HCT116 (cell line): ENCODE data around the gene RPTOR. TPM values are rescaled to one million over a fixed set of nuclear protein-coding genes. Genes with fewer than 3 reads are reported as not detected.

Source experiments
- ATAC-seq: fragments of 200-7000 bp; cut with Tn5 transposase; 2 replicates; pipeline ENCODE4 v1.9.1; 2020; ENCODE audit warnings: mild to moderate bottlenecking, moderate library complexity
- BruUV-seq: library from RNA; stranded (reverse); fragments of 400-500 nt; replicated peaks from 2 replicates; lab custom pipeline; 2021; lab: Mats Ljungman, UMichigan
- CTCF ChIA-PET: fragments of 300-600 bp; sonication (Branson Sonifier 250); formaldehyde crosslinking; loops from one replicate; lab custom pipeline; 2021; ENCODE audit warnings: antibody characterized with exemption; lab: Charles Lee
- POLR2A ChIA-PET: fragments of 300-600, 350-600 bp; sonication (Branson Sonifier 250); formaldehyde crosslinking; loops from one replicate; lab custom pipeline; 2021; ENCODE audit warnings: antibody characterized with exemption; lab: Charles Lee
- RAD21 ChIA-PET, 2 experiments: fragments of 300-600 bp; sonication (Branson Sonifier 250); formaldehyde crosslinking; loops; one replicate each; lab custom pipeline; 2023; ENCODE audit warnings: low total read pairs in 2 of 2; ENCODE audit not compliant: uncharacterized antibody in 2 of 2, unreplicated experiment in 2 of 2, low non-redundant PET in 1 of 2; lab: Charles Lee
- DNase-seq: peaks from one replicate; pipeline ENCODE4 v3.0.0-alpha.2; 2010; ENCODE audit warnings: low read depth, low spot score
- H2AFZ ChIP-seq: fragments of 200-600 bp; shearing (Covaris generic), sonication (generic); 2 replicates; pipeline ENCODE4 v1.6.1; 2017; ENCODE audit warnings: low read depth, mixed run types, mixed read lengths, antibody characterized with exemption, low read length; ENCODE audit not compliant: poor library complexity, severe bottlenecking
- H3K27ac ChIP-seq: 2 replicates; pipeline ENCODE4 v1.5.1; 2012; ENCODE audit warnings: low read depth, low read length
- H3K27me3 ChIP-seq: fragments of 200-600 bp; sonication (generic); 2 replicates; pipeline ENCODE4 v1.6.1; 2016; ENCODE audit warnings: mixed run types, low read length, mixed read lengths; ENCODE audit not compliant: insufficient read depth
- H3K36me3 ChIP-seq, 2 experiments: fragments of 200-500 bp in 1 of 2; fragments of 200-600 bp in 1 of 2; sonication (Bioruptor generic) in 1 of 2; sonication (generic) in 1 of 2; 2 replicates each; pipeline versions ENCODE4 v1.5.1 to v1.6.1; 2014 to 2016; ENCODE audit warnings: low read length in 2 of 2, inconsistent platforms in 1 of 2, mixed read lengths in 1 of 2, mixed run types in 1 of 2; ENCODE audit not compliant: insufficient read depth in 2 of 2, control insufficient read depth in 1 of 2
- H3K4me1 ChIP-seq, 2 experiments: fragments of 200-600 bp in 1 of 2; sonication (generic) in 1 of 2; 2 replicates each; pipeline versions ENCODE4 v1.5.1 to v1.6.1; 2012 to 2017; ENCODE audit warnings: low read length in 2 of 2, inconsistent platforms in 1 of 2, mild to moderate bottlenecking in 1 of 2, mixed read lengths in 1 of 2, mixed run types in 1 of 2, moderate library complexity in 1 of 2; ENCODE audit not compliant: insufficient read depth in 2 of 2, control insufficient read depth in 1 of 2
- H3K4me2 ChIP-seq: fragments of 200-600 bp; sonication (generic); 2 replicates; pipeline ENCODE4 v1.6.1; 2017; ENCODE audit warnings: mixed run types, low read length, mixed read lengths
- H3K4me3 ChIP-seq, 2 experiments: fragments of 200-600 bp in 1 of 2; sonication (generic) in 1 of 2; replicated peaks in 1 of 2; 2 replicates each; pipeline ENCODE4 v1.5.1; 2011 to 2016; ENCODE audit warnings: low read length in 2 of 2, control low read depth in 1 of 2, low read depth in 1 of 2, mild to moderate bottlenecking in 1 of 2, mixed read lengths in 1 of 2, mixed run types in 1 of 2
- H3K79me2 ChIP-seq: fragments of 200-600 bp; sonication (generic); 2 replicates; pipeline ENCODE4 v1.6.1; 2017; ENCODE audit warnings: mild to moderate bottlenecking, mixed run types, low read length, moderate library complexity, mixed read lengths; ENCODE audit not compliant: insufficient read depth
- H3K9ac ChIP-seq: fragments of 200-600 bp; sonication (generic); 2 replicates; pipeline ENCODE4 v1.6.1; 2016; ENCODE audit warnings: low read length, mixed read lengths
- H3K9me2 ChIP-seq: fragments of 200-600 bp; sonication (generic), shearing (Covaris generic); 2 replicates; pipeline ENCODE4 v1.6.1; 2017; ENCODE audit warnings: mixed run types, mild to moderate bottlenecking, moderate library complexity; ENCODE audit not compliant: insufficient read depth
- H3K9me3 ChIP-seq, 2 experiments: fragments of 200-500 bp in 1 of 2; fragments of 200-600 bp in 1 of 2; sonication (Bioruptor generic) in 1 of 2; sonication (generic) in 1 of 2; 2 replicates each; pipeline ENCODE4 v1.6.1; 2014 to 2017; ENCODE audit warnings: low read length in 2 of 2, mixed read lengths in 2 of 2, inconsistent platforms in 1 of 2, low read depth in 1 of 2, mild to moderate bottlenecking in 1 of 2, mixed run types in 1 of 2, moderate library complexity in 1 of 2; ENCODE audit not compliant: control insufficient read depth in 1 of 2, insufficient read depth in 1 of 2
- H4K20me1 ChIP-seq: fragments of 200-600 bp; sonication (generic), shearing (Covaris generic); 2 replicates; pipeline ENCODE4 v1.6.1; 2017; ENCODE audit warnings: mixed run types, mild to moderate bottlenecking, moderate library complexity; ENCODE audit not compliant: insufficient read depth
- ATF3 ChIP-seq: IDR thresholded peaks from 2 replicates; pipeline ENCODE4 v1.6.1; 2012
- EGR1 ChIP-seq: IDR thresholded peaks from 2 replicates; pipeline ENCODE4 v1.6.1; 2012; ENCODE audit warnings: low read depth
- FOSL1 ChIP-seq: IDR thresholded peaks from 2 replicates; pipeline ENCODE4 v1.6.1; 2012; ENCODE audit warnings: low read depth
- JUND ChIP-seq: IDR thresholded peaks from 2 replicates; pipeline ENCODE4 v1.6.1; 2012
- POLR2AphosphoS5 ChIP-seq: IDR thresholded peaks from 2 replicates; pipeline ENCODE4 v1.6.1; 2011; ENCODE audit warnings: mild to moderate bottlenecking, low read depth, low read length, moderate library complexity
- TCF7L2 ChIP-seq: IDR thresholded peaks from 2 replicates; pipeline ENCODE4 v1.7.0; 2011; ENCODE audit warnings: borderline replicate concordance, inconsistent platforms; ENCODE audit not compliant: insufficient read depth, insufficient read length; ENCODE audit errors: extremely low read depth
- ZBTB33 ChIP-seq: IDR thresholded peaks from 2 replicates; pipeline ENCODE4 v1.6.1; 2011; ENCODE audit warnings: mild to moderate bottlenecking, low read length, moderate library complexity; ENCODE audit not compliant: insufficient replicate concordance; ENCODE audit errors: extremely low read depth
- ZFX ChIP-seq: fragments of 450-650 bp; IDR thresholded peaks from 2 replicates; pipeline ENCODE4 v1.6.1; 2017
- intact Hi-C: fragments of 100-400 bp; cut with micrococcal nuclease; formaldehyde crosslinking; loops from 2 replicates; pipeline ENCODE4 v1.10.0; 2022
- total RNA-seq: library from RNA; stranded (reverse); gene quantifications from one replicate; pipeline ENCODE4 v1.2.1, GENCODE V29; 2021; ENCODE audit not compliant: unreplicated experiment

Gene RPTOR
- total RNA-seq, 1 experiment from 2014 or later = 69.5 TPM

DNA sequence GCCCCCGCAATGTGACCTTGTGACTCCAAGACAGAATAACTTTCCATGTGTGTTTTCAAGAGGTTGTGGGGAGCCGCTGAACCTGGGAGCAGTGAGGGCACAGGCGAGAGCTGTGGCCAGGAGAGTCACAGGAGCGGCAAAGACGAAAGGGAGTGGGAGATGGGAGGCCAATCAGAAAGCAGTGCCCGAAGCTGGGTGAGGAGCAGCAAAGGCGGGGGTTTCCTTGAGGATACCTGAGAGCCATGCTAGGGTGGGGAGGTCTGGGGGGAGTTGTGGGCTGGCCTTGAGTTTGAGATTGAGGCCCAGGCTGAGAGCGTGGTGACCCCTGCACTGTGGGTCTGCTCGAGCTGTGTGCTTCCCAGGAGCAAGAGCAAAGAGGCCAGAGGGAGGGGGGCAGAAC, 45.1 kb upstream of the RPTOR start:
- intact Hi-C loops = no loop called here
- no peak for TF ChIP-seq TCF7L2
- TF ChIP-seq ZFX = no peak
- TF ChIP-seq ZBTB33 = no peak
- no peak for TF ChIP-seq POLR2AphosphoS5
- Histone ChIP-seq H3K9ac (no peak overlapping the region), H3K36me3 (no peaks in the 10 kb centered on the region), H3K4me3 (no peak overlapping the region), H3K4me2 (no peak overlapping the region), H3K4me1 (peaks cover 5 to 13% of the 10 kb centered on the region in 2 experiments), H3K9me2 (no peaks in the 10 kb centered on the region), H3K27ac (no peak overlapping the region), H3K9me3 (no peaks in the 10 kb centered on the region), H2AFZ (no peak overlapping the region), H3K27me3 (peaks cover 4% of the 10 kb centered on the region; the same call in 1 of the 2 replicates), H4K20me1 (no peaks in the 10 kb centered on the region), H3K79me2 (no peaks in the 10 kb centered on the region)
- no TSS peak for BruUV-seq
- POLR2A ChIA-PET = interaction anchor here (1.3 kb wide), 1 partner anchor 45 kb away, joined by 3 read pairs; no protein-coding TSS in a partner anchor
- no peak for DNase-seq
- no peak for ATAC-seq
- CTCF ChIA-PET = no interaction called here
- RAD21 ChIA-PET = no interaction called here

- H3K9ac ChIP-seq = no peak overlapping the region
- H3K27me3 ChIP-seq = peaks cover 8% of the 10 kb centered on the region; the same call in 1 of the 2 replicates
- CTCF ChIA-PET = no interaction called here
- TF ChIP-seq JUND (no peak), FOSL1 (no peak), EGR1 (no peak), ATF3 (no peak)
- no peaks in the 10 kb centered on the region for H4K20me1 ChIP-seq
- no peak overlapping the region for H2AFZ ChIP-seq
- H3K9me3 ChIP-seq = no peaks in the 10 kb centered on the region
- no peaks in the 10 kb centered on the region for H3K9me2 ChIP-seq
- RAD21 ChIA-PET = no interaction called here
- H3K79me2 ChIP-seq = no peaks in the 10 kb centered on the region
- BruUV-seq = no TSS peak
- H3K4me1 ChIP-seq = peaks cover 0 to 8% of the 10 kb centered on the region in 2 experiments; a peak in 3 of 4 replicates
- no peak overlapping the region for H3K4me2 ChIP-seq
- intact Hi-C loops = no loop called here
- no peak overlapping the region for H3K27ac ChIP-seq
- no peak overlapping the region for H3K4me3 ChIP-seq
- POLR2A ChIA-PET = interaction anchor here (1.3 kb wide), 1 partner anchor 45 kb away, joined by 3 read pairs; no protein-coding TSS in a partner anchor
- H3K36me3 ChIP-seq = no peaks in the 10 kb centered on the region
- ATAC-seq = no peak
- no peak for DNase-seq
These were observed 44.5 kb upstream of the RPTOR start for GRCh38 chr17:80499961-80500665.
